K562 (cell line): ENCODE data around the gene ZNF335. TPM values are rescaled to one million over a fixed set of nuclear protein-coding genes. Genes with fewer than 3 reads are reported as not detected.
A peak's percentile ranks its signal among the peaks of the same experiment; 100 is the strongest.

Source experiments
- ELF2 ChIP-seq: fragments of 250-450 bp; sonication (Bioruptor Pico); IDR thresholded peaks from 2 replicates; pipeline ENCODE4 v1.5.0; 2021; ENCODE audit warnings: mild to moderate bottlenecking
- EWSR1 ChIP-seq: fragments of 450-650 bp; IDR thresholded peaks from 2 replicates; pipeline ENCODE4 v1.6.1; 2018; ENCODE audit warnings: borderline replicate concordance, mild to moderate bottlenecking, low read depth, moderate library complexity; ENCODE audit not compliant: partially characterized antibody
- FOXM1 ChIP-seq, 2 experiments: fragments of 450-650 bp in 1 of 2; sonication (generic) in 1 of 2; formaldehyde crosslinking in 1 of 2; IDR thresholded peaks; 2 replicates each; pipeline versions ENCODE4 v1.6.1 to v1.9.0; 2017 to 2022; ENCODE audit warnings: low read depth in 2 of 2, mild to moderate bottlenecking in 2 of 2, missing genetic modification reagents in 1 of 2, moderate library complexity in 1 of 2
- HDAC1 ChIP-seq, 2 experiments: fragments of 450-650 bp; IDR thresholded peaks; 2 replicates each; pipeline ENCODE4 v1.6.1; 2016 to 2017; ENCODE audit warnings: inconsistent platforms in 1 of 2, mild to moderate bottlenecking in 1 of 2, moderate library complexity in 1 of 2
- NR1H2 ChIP-seq: sonication (generic); formaldehyde crosslinking; IDR thresholded peaks from 2 replicates; pipeline ENCODE4 v1.4.0; 2020; ENCODE audit warnings: mild to moderate bottlenecking, missing genetic modification reagents
- RBM39 ChIP-seq: fragments of 200-400 bp; formaldehyde crosslinking; optimal IDR thresholded peaks from 2 replicates; pipeline ENCODE3; 2018; ENCODE audit warnings: low read depth, low read length
- RCOR1 ChIP-seq, 2 experiments: IDR thresholded peaks; 2 replicates each; pipeline ENCODE4 v1.6.1; 2012; ENCODE audit warnings: low read depth in 2 of 2, low read length in 2 of 2, borderline replicate concordance in 1 of 2, improper control_type of control experiment in 1 of 2
- SMARCC2 ChIP-seq: fragments of 450-650 bp; IDR thresholded peaks from 2 replicates; pipeline ENCODE4 v1.6.1; 2017; ENCODE audit warnings: antibody characterized with exemption, moderate library complexity, mild to moderate bottlenecking, low read depth
- SPI1 ChIP-seq: IDR thresholded peaks from 2 replicates; pipeline ENCODE4 v1.6.1; 2011; ENCODE audit warnings: low read depth, low read length, control low read depth, borderline replicate concordance
- SRSF1 ChIP-seq: fragments of 200-400 bp; formaldehyde crosslinking; IDR thresholded peaks from 2 replicates; pipeline ENCODE4 v1.6.1; 2017; ENCODE audit warnings: mild to moderate bottlenecking, low read depth, low read length, moderate library complexity
- TSHZ1 ChIP-seq: fragments of 250-450 bp; sonication (Bioruptor Pico); IDR thresholded peaks from 2 replicates; pipeline ENCODE4 v1.4.0; 2020; ENCODE audit warnings: mild to moderate bottlenecking, moderate library complexity
- ZKSCAN3 ChIP-seq: fragments of 250-450 bp; sonication (Bioruptor Pico); IDR thresholded peaks from 2 replicates; pipeline ENCODE4 v1.4.0; 2020
- ZMIZ1 ChIP-seq, 2 experiments: fragments of 150-350 bp in 1 of 2; IDR thresholded peaks; 2 replicates each; pipeline ENCODE4 v1.6.1; 2012 to 2016; ENCODE audit warnings: low read depth in 2 of 2, low read length in 2 of 2, mild to moderate bottlenecking in 1 of 2, moderate library complexity in 1 of 2
- ZNF133 ChIP-seq: fragments of 250-450 bp; sonication (Bioruptor Pico); IDR thresholded peaks from 2 replicates; pipeline ENCODE4 v1.4.0; 2020; ENCODE audit warnings: mild to moderate bottlenecking
- ZNF143 ChIP-seq: sonication (generic); formaldehyde crosslinking; IDR thresholded peaks from 2 replicates; pipeline ENCODE4 v1.9.0; 2022; ENCODE audit warnings: mild to moderate bottlenecking, missing genetic modification reagents
- ZNF146 ChIP-seq: IDR thresholded peaks from one replicate; pipeline ENCODE4 v1.6.1; 2018; ENCODE audit warnings: missing compliant biosample characterization; ENCODE audit not compliant: unreplicated experiment
- ZNF217 ChIP-seq: sonication (generic); formaldehyde crosslinking; IDR thresholded peaks from 2 replicates; pipeline ENCODE4 v1.8.0; 2022; ENCODE audit warnings: mild to moderate bottlenecking, missing genetic modification reagents
- ZNF253 ChIP-seq: fragments of 250-450 bp; sonication (Bioruptor Pico); conservative IDR thresholded peaks from 2 replicates; pipeline ENCODE4 v1.6.1; 2021; ENCODE audit warnings: mild to moderate bottlenecking
- ZNF589 ChIP-seq: fragments of 200-800 bp; sonication (Bioruptor generic); IDR thresholded peaks from 2 replicates; pipeline ENCODE4 v1.6.1; 2016; ENCODE audit warnings: low read depth, missing genetic modification characterization, missing compliant biosample characterization
- ZNF696 ChIP-seq: fragments of 250-450 bp; sonication (Bioruptor Pico); conservative IDR thresholded peaks from 2 replicates; pipeline ENCODE4 v1.4.0; 2020; ENCODE audit warnings: mild to moderate bottlenecking, moderate library complexity
- polyA plus RNA-seq, 8 experiments: library from polyadenylated mRNA; depleted of rRNA in 4 of 8; stranded (reverse) in 5 of 8; unstranded in 3 of 8; fragments of >200 nt; fragmentation: Nextera tagmentation in 2 of 8; fragmentation: Illumina TruSeq in 1 of 8; extraction: Ambion mirVana in 2 of 8; extraction: Trizol in 1 of 8; gene quantifications; 2 replicates each; pipeline versions ENCODE4 v1.2.1 to v1.2.3, GENCODE V29; 2011 to 2014; ENCODE audit warnings: inconsistent platforms in 1 of 8, missing spikeins in 1 of 8
- total RNA-seq, 7 experiments: library from RNA; depleted of rRNA in 6 of 7; stranded (reverse); fragments of >200 nt in 6 of 7; fragmentation: Illumina TruSeq in 2 of 7; extraction: Trizol in 2 of 7; gene quantifications; 2 replicates each; pipeline versions ENCODE4 v1.2.1 to v1.2.3, GENCODE V29; 2011 to 2021; ENCODE audit warnings: low replicate concordance in 1 of 7

ZNF335 gene
- total and polyA plus RNA-seq, 9 of the 15 experiments (the other 6 are each of a cell fraction or from before 2014, with no cell fraction given), result 0.39 to 16.0 (median 7.6) TPM

DNA sequence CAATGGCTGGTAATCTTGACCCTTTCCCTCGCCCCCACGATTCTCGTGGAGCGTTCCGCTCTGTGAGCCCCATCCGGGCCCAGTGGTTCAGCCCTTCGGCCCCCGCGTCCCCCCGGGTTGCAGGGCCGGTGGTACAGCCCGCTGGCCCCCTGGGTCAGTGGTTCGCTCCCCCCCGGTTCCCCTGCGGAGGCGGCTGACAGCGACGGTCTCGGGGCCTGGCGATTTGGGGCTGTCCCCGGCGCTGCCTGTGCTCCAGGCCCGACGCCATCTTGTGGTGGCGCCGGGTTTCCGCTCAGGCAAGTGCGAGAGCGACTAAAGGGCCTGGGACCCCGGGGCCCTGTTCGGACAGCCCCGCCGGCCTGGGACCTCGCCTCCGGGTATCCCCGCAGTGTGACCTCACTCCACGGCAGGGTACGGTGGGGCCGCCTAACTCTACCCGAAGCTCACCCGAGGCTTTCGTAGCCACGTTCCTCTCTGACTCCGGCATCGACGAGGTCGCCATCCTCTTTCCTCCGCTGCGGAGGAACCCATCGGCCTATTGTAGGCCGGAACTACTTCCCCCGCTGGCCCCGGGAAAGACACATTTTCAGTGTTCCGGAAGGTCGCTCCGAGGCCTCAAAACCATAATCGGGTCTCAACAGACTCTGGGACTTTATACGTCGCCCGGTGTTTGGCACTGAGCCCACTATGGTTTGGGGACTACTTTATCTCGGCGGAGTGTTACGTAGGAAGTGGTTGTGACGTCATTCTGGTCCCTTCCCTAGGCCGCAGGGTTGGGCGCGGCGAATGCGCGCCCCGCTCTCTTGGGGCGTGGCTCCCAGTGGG, at the start of gene ZNF335 (continued):
- TF ChIP-seq HDAC1 (IDR thresholded peaks at IDR 0.05), result peak in 1 of 2 experiments; percentile 57; a peak in 1 of 4 replicates
- peak; percentile 94 for TF ChIP-seq ZNF589 (CRISPR knock-in tag)
- TF ChIP-seq SPI1, result peak; percentile 44; the same call in 1 of the 2 replicates
- 0 out of 2 replicates have a peak, but pooled peaks have one; percentile 48 for TF ChIP-seq ZNF143 (CRISPR knock-in tag)
- no peak; the same call in 1 of the 2 replicates for TF ChIP-seq TSHZ1
- TF ChIP-seq FOXM1 (IDR thresholded peaks at IDR 0.05; ENCODE audit: low read depth), result peak; percentile 68
- no peak for TF ChIP-seq FOXM1 (CRISPR knock-in tag; IDR thresholded peaks at IDR 0.05; ENCODE audit: low read depth)
- peak; percentile 54; the same call in 1 of the 2 replicates for TF ChIP-seq SMARCC2
- TF ChIP-seq ZKSCAN3 (CRISPR knock-in tag), result no peak
- no peak for TF ChIP-seq EWSR1
- TF ChIP-seq ELF2, result peak; percentile 94
- TF ChIP-seq SRSF1, result no peak
- no peak for TF ChIP-seq ZNF253 (CRISPR knock-in tag)
- no peak for TF ChIP-seq NR1H2 (CRISPR knock-in tag)
- no peak for TF ChIP-seq ZNF146 (CRISPR knock-in tag)
- no peak for TF ChIP-seq ZNF217 (CRISPR knock-in tag)
- TF ChIP-seq ZMIZ1 (IDR thresholded peaks at IDR 0.05; ENCODE audit: low read depth in 2 of 2, low read length in 2 of 2), result peak in 1 of 2 experiments; percentile 67; a peak in 2 of 4 replicates
- no peak for TF ChIP-seq ZNF696 (CRISPR knock-in tag)
- peak; percentile 73 for TF ChIP-seq RBM39
- TF ChIP-seq RCOR1 (IDR thresholded peaks at IDR 0.05; ENCODE audit: borderline replicate concordance in 1 of 2, low read depth in 2 of 2, low read length in 2 of 2), result peak; percentile 8 to 15; a peak in 1 of 4 replicates
- no peak for TF ChIP-seq ZNF133 (CRISPR knock-in tag)
